ENCODE data around the gene SPA17. TPM values are rescaled to one million over a fixed set of nuclear protein-coding genes. Genes with fewer than 3 reads are reported as not detected.

SPA17 gene
- total RNA-seq, 3 donors from 2014 or later = 2.9 to 15.2 (median 9.8) TPM

- H3K36me3 ChIP-seq = no peaks in the 10 kb centered on the region
- no peak for DNase-seq (ENCODE audit: low spot score in 2 of 2)
These were observed 68.9 kb downstream of the SPA17 start for GRCh38 chr11:124742555-124742954.

DNA sequence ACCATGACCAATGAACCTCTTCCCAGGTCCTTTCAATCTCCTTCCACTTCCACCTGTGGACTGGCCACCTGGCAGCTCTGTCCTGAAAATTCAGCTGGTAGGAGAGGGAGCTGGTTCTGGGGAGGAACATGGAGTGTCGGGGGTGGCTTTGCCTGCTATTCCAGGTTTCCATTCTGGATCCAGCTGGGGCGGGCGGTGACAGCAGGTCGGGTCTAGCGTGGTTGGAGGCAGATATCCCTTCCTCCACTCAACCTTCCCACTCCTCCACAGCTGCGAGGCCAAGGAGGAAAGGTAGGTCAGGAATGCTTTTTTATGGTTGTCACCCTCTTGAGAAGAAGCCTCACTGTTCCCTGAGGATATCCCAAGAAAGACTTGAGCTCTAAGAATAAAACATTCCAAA lies 69.3 kb downstream of the SPA17 start:
- Histone ChIP-seq H3K27ac (no peak overlapping the region), H3K4me3 (no peak overlapping the region), H3K27me3 (peaks cover 0 to 6% of the 10 kb centered on the region in 2 donors), H3K36me3 (no peaks in the 10 kb centered on the region), H3K4me1 (peaks cover 0 to 9% of the 10 kb centered on the region in 2 donors), H3K9me3 (no peaks in the 10 kb centered on the region)
- intact Hi-C loops (cut with DNase I; ENCODE audit: low total_unique reads) = no loop called here
- no peak for TF ChIP-seq POLR2AphosphoS5 (IDR thresholded peaks at IDR 0.05)
- TF ChIP-seq CTCF (IDR thresholded peaks at IDR 0.05) = no peak
- no peak for TF ChIP-seq POLR2A (IDR thresholded peaks at IDR 0.05)
- DNase-seq (ENCODE audit: low spot score in 2 of 2) = no peak

More at GRCh38 chr11:124742555-124742954, 68.9 kb downstream of the SPA17 start:
- peaks cover 0 to 9% of the 10 kb centered on the region in 2 donors for H3K4me1 ChIP-seq
- TF ChIP-seq POLR2AphosphoS5 (IDR thresholded peaks at IDR 0.05) (no peak), CTCF (IDR thresholded peaks at IDR 0.05) (no peak), POLR2A (IDR thresholded peaks at IDR 0.05) (no peak)
- intact Hi-C loops (cut with DNase I; ENCODE audit: low total_unique reads) = no loop called here
- no peak overlapping the region for H3K27ac ChIP-seq
- no peaks in the 10 kb centered on the region for H3K9me3 ChIP-seq
- peaks cover 0 to 6% of the 10 kb centered on the region in 2 donors for H3K27me3 ChIP-seq
- no peak overlapping the region for H3K4me3 ChIP-seq

GRCh38 chr11:124745270-124745834 lies 71.6 kb downstream of the SPA17 start:
- H3K4me1 ChIP-seq = peaks cover 0 to 6% of the 10 kb centered on the region in 2 donors
- TF ChIP-seq CTCF (IDR thresholded peaks at IDR 0.05) (no peak), POLR2AphosphoS5 (IDR thresholded peaks at IDR 0.05) (no peak), POLR2A (IDR thresholded peaks at IDR 0.05) (no peak)
- no peak overlapping the region for H3K27ac ChIP-seq
- H3K4me3 ChIP-seq = peak overlapping the region in 2 of 3 donors; percentile 63 to 74
- peaks cover 0 to 6% of the 10 kb centered on the region in 2 donors for H3K27me3 ChIP-seq
- no peak for DNase-seq (ENCODE audit: low spot score in 2 of 2)
- intact Hi-C loops (cut with DNase I; ENCODE audit: low total_unique reads) = no loop called here
- no peaks in the 10 kb centered on the region for H3K36me3 ChIP-seq
- H3K9me3 ChIP-seq = no peaks in the 10 kb centered on the region

DNA sequence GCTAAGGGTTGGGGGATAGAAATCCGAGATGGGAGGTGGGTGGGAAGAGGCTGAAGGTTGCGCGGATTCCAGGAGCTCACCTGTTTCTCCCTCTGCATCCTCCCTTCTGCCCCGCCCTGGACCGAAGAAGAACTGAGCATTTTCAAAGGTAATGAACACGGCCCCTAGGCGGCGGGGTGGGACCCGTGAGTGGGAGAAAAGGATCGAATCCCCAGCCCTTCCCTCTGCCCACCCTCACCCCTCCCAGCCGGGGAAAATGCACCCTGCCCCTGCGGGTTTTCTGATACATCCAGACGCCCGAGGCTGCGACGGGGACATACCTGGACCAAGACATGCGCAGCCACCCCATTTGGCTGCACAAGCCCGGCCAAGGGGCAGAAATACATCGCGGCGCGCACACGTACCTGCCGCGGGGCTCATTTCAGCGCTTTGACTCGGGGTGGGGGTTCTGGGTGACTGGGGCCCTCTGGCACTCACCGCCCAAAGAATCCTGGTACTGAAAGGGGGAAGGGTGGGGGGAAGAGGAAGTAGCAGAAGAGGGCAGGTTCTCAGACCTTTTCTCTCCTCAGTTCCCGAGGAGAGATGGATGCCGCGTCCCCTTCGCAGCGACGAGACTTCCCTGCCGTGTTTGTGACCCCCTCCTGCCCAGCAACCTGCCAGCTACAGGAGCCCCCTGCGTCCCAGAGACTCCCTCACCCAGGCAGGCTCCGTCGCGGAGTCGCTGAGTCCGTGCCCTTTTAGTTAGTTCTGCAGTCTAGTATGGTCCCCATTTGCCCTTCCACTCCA lies 72.3 kb downstream of the SPA17 start:
- H3K27ac ChIP-seq = peak overlapping the region; percentile 76 to 81
- H3K4me3 ChIP-seq = peak overlapping the region; percentile 44 to 74 (median 63)
- H3K4me1 ChIP-seq = no peaks in the 10 kb centered on the region
- TF ChIP-seq POLR2AphosphoS5 (IDR thresholded peaks at IDR 0.05) = no peak
- peak in 2 of 3 donors; percentile 9 to 20 for TF ChIP-seq CTCF (IDR thresholded peaks at IDR 0.05)
- no peak for TF ChIP-seq POLR2A (IDR thresholded peaks at IDR 0.05)
- H3K9me3 ChIP-seq = no peaks in the 10 kb centered on the region
- no peak for DNase-seq (ENCODE audit: low spot score in 2 of 2)
- no peaks in the 10 kb centered on the region for H3K36me3 ChIP-seq
- intact Hi-C loops (cut with DNase I; ENCODE audit: low total_unique reads) = no loop called here
- H3K27me3 ChIP-seq = peaks cover 0 to 6% of the 10 kb centered on the region in 2 donors

All from breast epithelium (tissue), 4 donors.